MM.1S (cell line): ENCODE data around the gene DUSP8.

ENCODE experiments used
- EZH2 ChIP-seq: fragments of 300-600 bp; sonication (generic); optimal IDR thresholded peaks from 2 replicates; pipeline ENCODE3; 2017; ENCODE audit warnings: low read depth, mild to moderate bottlenecking, antibody characterized with exemption, low read length, mixed read lengths
- EZH2phosphoT487 ChIP-seq: fragments of 300-600 bp; sonication (generic); IDR thresholded peaks from 2 replicates; pipeline ENCODE4 v1.6.1; 2018; ENCODE audit warnings: antibody characterized with exemption, low read length
- TF ChIP-seq, protein P1 (sequence below): fragments of 300-600 bp; sonication (generic); IDR thresholded peaks from 2 replicates; pipeline ENCODE4 v1.5.1; 2016; ENCODE audit warnings: antibody characterized with exemption, low read length, mixed read lengths

DNA sequence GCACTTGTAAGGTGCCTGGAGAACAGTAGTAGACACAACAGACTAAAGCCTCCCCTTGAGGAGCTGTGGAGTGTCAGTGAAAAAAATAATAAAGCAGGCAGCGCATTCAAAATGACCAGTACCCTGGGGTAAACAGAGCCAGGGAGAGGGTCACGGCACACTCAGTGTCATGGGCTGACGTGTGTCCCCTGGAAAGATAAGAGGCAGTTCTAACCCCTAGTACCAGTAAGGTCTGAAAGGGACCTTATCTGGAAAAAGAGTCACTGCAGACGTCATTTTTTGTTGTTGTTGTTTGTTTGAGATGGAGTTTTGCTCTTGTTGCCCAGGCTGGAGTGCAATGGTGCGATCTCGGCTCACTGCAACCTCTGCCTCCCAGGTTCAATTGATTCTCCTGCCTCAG is 32.0 kb downstream of the DUSP8 start:
- TF ChIP-seq, protein P1, sequence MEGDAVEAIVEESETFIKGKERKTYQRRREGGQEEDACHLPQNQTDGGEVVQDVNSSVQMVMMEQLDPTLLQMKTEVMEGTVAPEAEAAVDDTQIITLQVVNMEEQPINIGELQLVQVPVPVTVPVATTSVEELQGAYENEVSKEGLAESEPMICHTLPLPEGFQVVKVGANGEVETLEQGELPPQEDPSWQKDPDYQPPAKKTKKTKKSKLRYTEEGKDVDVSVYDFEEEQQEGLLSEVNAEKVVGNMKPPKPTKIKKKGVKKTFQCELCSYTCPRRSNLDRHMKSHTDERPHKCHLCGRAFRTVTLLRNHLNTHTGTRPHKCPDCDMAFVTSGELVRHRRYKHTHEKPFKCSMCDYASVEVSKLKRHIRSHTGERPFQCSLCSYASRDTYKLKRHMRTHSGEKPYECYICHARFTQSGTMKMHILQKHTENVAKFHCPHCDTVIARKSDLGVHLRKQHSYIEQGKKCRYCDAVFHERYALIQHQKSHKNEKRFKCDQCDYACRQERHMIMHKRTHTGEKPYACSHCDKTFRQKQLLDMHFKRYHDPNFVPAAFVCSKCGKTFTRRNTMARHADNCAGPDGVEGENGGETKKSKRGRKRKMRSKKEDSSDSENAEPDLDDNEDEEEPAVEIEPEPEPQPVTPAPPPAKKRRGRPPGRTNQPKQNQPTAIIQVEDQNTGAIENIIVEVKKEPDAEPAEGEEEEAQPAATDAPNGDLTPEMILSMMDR: no peak
- no peak for TF ChIP-seq EZH2phosphoT487
- TF ChIP-seq EZH2: no peak
